Neural cell (in vitro differentiated cells): ENCODE results near the gene IFI44. TPM values are rescaled to one million over a fixed set of nuclear protein-coding genes. Genes with fewer than 3 reads are reported as not detected.

Source experiments
- H2AFZ ChIP-seq: fragments of 200-600, 300-800 bp; sonication (generic), shearing (Covaris generic); 2 replicates; pipeline ENCODE4 v1.6.0; 2014; ENCODE audit warnings: low read depth, mild to moderate bottlenecking, antibody characterized with exemption, low read length, moderate library complexity
- H3F3A ChIP-seq: fragments of 200-600 bp; shearing (Covaris generic); 2 replicates; pipeline ENCODE4 v1.6.1; 2016; ENCODE audit warnings: mild to moderate bottlenecking, moderate library complexity, mixed read lengths, antibody characterized with exemption, low read length; ENCODE audit not compliant: insufficient read depth, poor library complexity, severe bottlenecking
- H3K27ac ChIP-seq: fragments of 200-600, 300-800 bp; sonication (generic), shearing (Covaris generic); 2 replicates; pipeline ENCODE4 v1.5.1; 2014; ENCODE audit warnings: mild to moderate bottlenecking, low read length, moderate library complexity
- H3K27me3 ChIP-seq: fragments of 300-800, 200-600 bp; sonication (generic), shearing (Covaris generic); 2 replicates; pipeline ENCODE4 v1.6.0; 2014; ENCODE audit warnings: mild to moderate bottlenecking, low read depth, low read length, moderate library complexity; ENCODE audit not compliant: insufficient read depth
- H3K36me3 ChIP-seq: fragments of 300-800, 200-600 bp; sonication (generic), shearing (Covaris generic); 2 replicates; pipeline ENCODE4 v1.5.1; 2014; ENCODE audit warnings: mild to moderate bottlenecking, antibody characterized with exemption, low read length, moderate library complexity; ENCODE audit not compliant: insufficient read depth
- H3K4me2 ChIP-seq: fragments of 300-800, 200-600 bp; sonication (generic), shearing (Covaris generic); 2 replicates; pipeline ENCODE4 v1.6.0; 2014; ENCODE audit warnings: mild to moderate bottlenecking, low read length
- H3K4me3 ChIP-seq: fragments of 300-800, 200-600 bp; sonication (generic), shearing (Covaris generic); 2 replicates; pipeline ENCODE4 v1.5.1; 2014; ENCODE audit warnings: mild to moderate bottlenecking, low read length, moderate library complexity
- H3K79me2 ChIP-seq: fragments of 200-600 bp; shearing (Covaris generic); replicated peaks from 2 replicates; pipeline ENCODE4 v1.6.0; 2014; ENCODE audit warnings: mild to moderate bottlenecking, low read length, moderate library complexity; ENCODE audit not compliant: insufficient read depth
- H3K9ac ChIP-seq: fragments of 300-800, 200-600 bp; sonication (generic), shearing (Covaris generic); 2 replicates; pipeline ENCODE4 v1.6.1; 2016; ENCODE audit warnings: mild to moderate bottlenecking, low read length, mixed read lengths
- H3K9me2 ChIP-seq: fragments of 200-600 bp; shearing (Covaris generic); 2 replicates; pipeline ENCODE4 v1.6.1; 2016; ENCODE audit warnings: mild to moderate bottlenecking, low read length, mixed read lengths; ENCODE audit not compliant: insufficient read depth
- H3K9me3 ChIP-seq: fragments of 200-600, 300-800 bp; sonication (generic), shearing (Covaris generic); 2 replicates; pipeline ENCODE4 v1.6.1; 2016; ENCODE audit warnings: mild to moderate bottlenecking, mixed run types, low read length, moderate library complexity, mixed read lengths
- H4K20me1 ChIP-seq: fragments of 200-600 bp; shearing (Covaris generic); 2 replicates; pipeline ENCODE4 v1.6.1; 2016; ENCODE audit warnings: mild to moderate bottlenecking, mixed run types; ENCODE audit not compliant: insufficient read depth
- EP300 ChIP-seq: fragments of 450-650 bp; conservative IDR thresholded peaks from 2 replicates; pipeline ENCODE4 v1.6.1; 2014; ENCODE audit warnings: antibody characterized with exemption, mild to moderate bottlenecking, moderate library complexity; ENCODE audit not compliant: poor library complexity, severe bottlenecking
- EZH2 ChIP-seq: fragments of 200-600, 300-800 bp; shearing (Covaris generic), sonication (generic); IDR thresholded peaks from 2 replicates; pipeline ENCODE4 v1.6.1; 2014; ENCODE audit warnings: antibody characterized with exemption, low read length, borderline replicate concordance, mild to moderate bottlenecking; ENCODE audit not compliant: insufficient read depth, poor library complexity, severe bottlenecking
- MXI1 ChIP-seq: fragments of 450-650 bp; conservative IDR thresholded peaks from 2 replicates; pipeline ENCODE4 v1.6.1; 2014; ENCODE audit warnings: antibody characterized with exemption, mild to moderate bottlenecking; ENCODE audit not compliant: poor library complexity, severe bottlenecking
- POLR2AphosphoS5 ChIP-seq: IDR thresholded peaks from 2 replicates; pipeline ENCODE4 v1.6.1; 2012
- RAD21 ChIP-seq: fragments of 450-650 bp; conservative IDR thresholded peaks from 2 replicates; pipeline ENCODE4 v1.6.1; 2014; ENCODE audit warnings: antibody characterized with exemption, mild to moderate bottlenecking, moderate library complexity
- SMC3 ChIP-seq: fragments of 450-650 bp; conservative IDR thresholded peaks from 2 replicates; pipeline ENCODE4 v1.6.1; 2014; ENCODE audit warnings: antibody characterized with exemption, mild to moderate bottlenecking, moderate library complexity; ENCODE audit not compliant: poor library complexity
- TAF1 ChIP-seq: IDR thresholded peaks from 2 replicates; pipeline ENCODE4 v1.6.1; 2012; ENCODE audit warnings: low read depth
- polyA plus RNA-seq: library from polyadenylated mRNA; depleted of rRNA; stranded (reverse); fragments of >200 nt; gene quantifications from 2 replicates; pipeline ENCODE4 v1.2.3, GENCODE V29; 2014
- TF ChIP-seq, protein P1 (sequence below): IDR thresholded peaks from 2 replicates; pipeline ENCODE4 v1.6.1; 2012; ENCODE audit warnings: borderline replicate concordance
- TF ChIP-seq, protein P2 (sequence below): fragments of 450-650 bp; IDR thresholded peaks from 2 replicates; pipeline ENCODE4 v1.5.1; 2014; ENCODE audit warnings: antibody characterized with exemption, mild to moderate bottlenecking, moderate library complexity; ENCODE audit not compliant: poor library complexity, severe bottlenecking

Gene IFI44
- polyA plus RNA-seq, 1 donor from 2014 or later: not detected

GRCh38 chr1:78652019-78652560, 2.5 kb downstream of the IFI44 start:
- Histone ChIP-seq H3K4me2 (no peak overlapping the region), H3K4me3 (no peak overlapping the region), H3K9me2 (no peaks in the 10 kb centered on the region), H3K27ac (no peak overlapping the region), H3K79me2 (no peaks in the 10 kb centered on the region), H3K9me3 (no peaks in the 10 kb centered on the region), H3K27me3 (no peaks in the 10 kb centered on the region), H3F3A (no peaks in the 10 kb centered on the region), H3K9ac (no peak overlapping the region), H3K36me3 (no peaks in the 10 kb centered on the region), H4K20me1 (no peaks in the 10 kb centered on the region), H2AFZ (no peak overlapping the region)
- TF ChIP-seq, protein P1, sequence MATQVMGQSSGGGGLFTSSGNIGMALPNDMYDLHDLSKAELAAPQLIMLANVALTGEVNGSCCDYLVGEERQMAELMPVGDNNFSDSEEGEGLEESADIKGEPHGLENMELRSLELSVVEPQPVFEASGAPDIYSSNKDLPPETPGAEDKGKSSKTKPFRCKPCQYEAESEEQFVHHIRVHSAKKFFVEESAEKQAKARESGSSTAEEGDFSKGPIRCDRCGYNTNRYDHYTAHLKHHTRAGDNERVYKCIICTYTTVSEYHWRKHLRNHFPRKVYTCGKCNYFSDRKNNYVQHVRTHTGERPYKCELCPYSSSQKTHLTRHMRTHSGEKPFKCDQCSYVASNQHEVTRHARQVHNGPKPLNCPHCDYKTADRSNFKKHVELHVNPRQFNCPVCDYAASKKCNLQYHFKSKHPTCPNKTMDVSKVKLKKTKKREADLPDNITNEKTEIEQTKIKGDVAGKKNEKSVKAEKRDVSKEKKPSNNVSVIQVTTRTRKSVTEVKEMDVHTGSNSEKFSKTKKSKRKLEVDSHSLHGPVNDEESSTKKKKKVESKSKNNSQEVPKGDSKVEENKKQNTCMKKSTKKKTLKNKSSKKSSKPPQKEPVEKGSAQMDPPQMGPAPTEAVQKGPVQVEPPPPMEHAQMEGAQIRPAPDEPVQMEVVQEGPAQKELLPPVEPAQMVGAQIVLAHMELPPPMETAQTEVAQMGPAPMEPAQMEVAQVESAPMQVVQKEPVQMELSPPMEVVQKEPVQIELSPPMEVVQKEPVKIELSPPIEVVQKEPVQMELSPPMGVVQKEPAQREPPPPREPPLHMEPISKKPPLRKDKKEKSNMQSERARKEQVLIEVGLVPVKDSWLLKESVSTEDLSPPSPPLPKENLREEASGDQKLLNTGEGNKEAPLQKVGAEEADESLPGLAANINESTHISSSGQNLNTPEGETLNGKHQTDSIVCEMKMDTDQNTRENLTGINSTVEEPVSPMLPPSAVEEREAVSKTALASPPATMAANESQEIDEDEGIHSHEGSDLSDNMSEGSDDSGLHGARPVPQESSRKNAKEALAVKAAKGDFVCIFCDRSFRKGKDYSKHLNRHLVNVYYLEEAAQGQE: no peak
- TF ChIP-seq SMC3 (no peak), RAD21 (no peak), EZH2 (no peak), EP300 (no peak), POLR2AphosphoS5 (no peak), TAF1 (no peak)
- TF ChIP-seq, protein P2, sequence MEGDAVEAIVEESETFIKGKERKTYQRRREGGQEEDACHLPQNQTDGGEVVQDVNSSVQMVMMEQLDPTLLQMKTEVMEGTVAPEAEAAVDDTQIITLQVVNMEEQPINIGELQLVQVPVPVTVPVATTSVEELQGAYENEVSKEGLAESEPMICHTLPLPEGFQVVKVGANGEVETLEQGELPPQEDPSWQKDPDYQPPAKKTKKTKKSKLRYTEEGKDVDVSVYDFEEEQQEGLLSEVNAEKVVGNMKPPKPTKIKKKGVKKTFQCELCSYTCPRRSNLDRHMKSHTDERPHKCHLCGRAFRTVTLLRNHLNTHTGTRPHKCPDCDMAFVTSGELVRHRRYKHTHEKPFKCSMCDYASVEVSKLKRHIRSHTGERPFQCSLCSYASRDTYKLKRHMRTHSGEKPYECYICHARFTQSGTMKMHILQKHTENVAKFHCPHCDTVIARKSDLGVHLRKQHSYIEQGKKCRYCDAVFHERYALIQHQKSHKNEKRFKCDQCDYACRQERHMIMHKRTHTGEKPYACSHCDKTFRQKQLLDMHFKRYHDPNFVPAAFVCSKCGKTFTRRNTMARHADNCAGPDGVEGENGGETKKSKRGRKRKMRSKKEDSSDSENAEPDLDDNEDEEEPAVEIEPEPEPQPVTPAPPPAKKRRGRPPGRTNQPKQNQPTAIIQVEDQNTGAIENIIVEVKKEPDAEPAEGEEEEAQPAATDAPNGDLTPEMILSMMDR: no peak

DNA sequence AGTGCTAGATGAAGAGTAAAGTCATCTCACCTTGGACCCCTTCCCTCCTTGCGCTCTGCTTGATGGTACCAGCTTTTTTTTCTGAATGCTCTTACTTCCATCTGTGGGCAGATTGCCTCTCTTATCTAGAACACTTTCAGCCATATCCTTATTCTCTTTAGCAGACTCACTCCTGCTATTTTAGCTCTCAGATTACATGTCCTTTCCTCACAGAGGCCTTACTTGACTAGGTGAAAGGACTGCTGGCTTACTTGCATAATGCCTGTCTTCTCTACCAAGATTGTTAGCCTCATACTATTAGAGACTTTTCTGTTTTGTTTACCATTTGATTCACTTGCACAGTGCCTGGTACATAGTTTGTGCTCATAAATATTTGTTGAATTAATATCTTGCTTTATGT, 9.3 kb downstream of the IFI44 start:
- no peaks in the 10 kb centered on the region for H4K20me1 ChIP-seq
- H3K4me2 ChIP-seq: no peak overlapping the region
- H3K4me3 ChIP-seq: no peak overlapping the region
- H3F3A ChIP-seq: no peaks in the 10 kb centered on the region
- H3K9me3 ChIP-seq: no peaks in the 10 kb centered on the region
- no peak overlapping the region for H3K9ac ChIP-seq
- no peaks in the 10 kb centered on the region for H3K27me3 ChIP-seq
- H3K36me3 ChIP-seq: no peaks in the 10 kb centered on the region
- TF ChIP-seq EZH2 (no peak), SMC3 (no peak), RAD21 (no peak)
- no peaks in the 10 kb centered on the region for H3K9me2 ChIP-seq
- no peak overlapping the region for H3K27ac ChIP-seq
- H2AFZ ChIP-seq: no peak overlapping the region
- H3K79me2 ChIP-seq: no peaks in the 10 kb centered on the region

DNA sequence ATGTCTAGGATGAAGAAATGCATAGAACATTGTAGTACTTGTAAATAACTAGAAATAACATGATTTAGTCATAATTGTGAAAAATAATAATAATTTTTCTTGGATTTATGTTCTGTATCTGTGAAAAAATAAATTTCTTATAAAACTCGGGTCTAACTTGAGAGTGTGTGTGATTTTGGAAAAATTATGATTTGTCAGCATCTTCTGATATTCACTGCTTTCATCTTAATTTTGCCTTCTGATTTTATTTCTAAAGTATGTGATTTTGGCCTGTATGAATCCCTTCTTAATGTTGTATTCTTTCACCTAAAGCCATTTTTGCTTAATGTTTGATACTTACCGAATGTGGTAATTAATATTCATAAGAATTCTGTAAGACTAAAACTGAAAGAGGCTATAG, 14.3 kb downstream of the IFI44 start:
- no peaks in the 10 kb centered on the region for H3K79me2 ChIP-seq
- no peaks in the 10 kb centered on the region for H4K20me1 ChIP-seq
- H3K4me2 ChIP-seq: no peak overlapping the region
- H3K27ac ChIP-seq: no peak overlapping the region
- H3K9me3 ChIP-seq: no peaks in the 10 kb centered on the region
- no peak overlapping the region for H2AFZ ChIP-seq
- TF ChIP-seq EP300 (no peak), RAD21 (no peak), TAF1 (no peak), EZH2 (no peak), MXI1 (no peak), SMC3 (no peak), POLR2AphosphoS5 (no peak)
- TF ChIP-seq, protein P2: no peak
- TF ChIP-seq, protein P1: no peak
- no peaks in the 10 kb centered on the region for H3K9me2 ChIP-seq
- no peak overlapping the region for H3K9ac ChIP-seq
- H3K36me3 ChIP-seq: no peaks in the 10 kb centered on the region
- H3K27me3 ChIP-seq: no peaks in the 10 kb centered on the region
- H3F3A ChIP-seq: no peaks in the 10 kb centered on the region
- H3K4me3 ChIP-seq: no peak overlapping the region
